Nephron (organoid): Measurements from ENCODE around the gene KCNJ14.
A peak's percentile ranks its signal among the peaks of the same experiment; 100 is the strongest.

ENCODE experiments used
- H3K27ac Mint-ChIP-seq, 3 experiments: 2 replicates each; pipeline ENCODE4 v1.8.0; 2020; ENCODE audit warnings: mixed read lengths in 3 of 3, mild to moderate bottlenecking in 2 of 3, moderate library complexity in 1 of 3
- H3K27me3 Mint-ChIP-seq: 2 replicates; pipeline ENCODE4 v1.8.0; 2021; ENCODE audit warnings: low read depth, mild to moderate bottlenecking, moderate library complexity, mixed read lengths
- H3K36me3 Mint-ChIP-seq: 2 replicates; pipeline ENCODE4 v1.8.0; 2020; ENCODE audit warnings: low read depth, mixed read lengths
- H3K4me1 Mint-ChIP-seq: 2 replicates; pipeline ENCODE4 v1.8.0; 2020; ENCODE audit warnings: mixed read lengths
- H3K4me3 Mint-ChIP-seq, 3 experiments: 2 replicates each; pipeline ENCODE4 v1.8.0; 2020; ENCODE audit warnings: mild to moderate bottlenecking in 3 of 3, mixed read lengths in 3 of 3, moderate library complexity in 2 of 3
- H3K9me3 Mint-ChIP-seq: 2 replicates; pipeline ENCODE4 v1.8.0; 2020; ENCODE audit warnings: mixed read lengths
- TF ChIP-seq, protein P1 (sequence below), 3 experiments: fragments of 200-600 bp; sonication (generic); IDR thresholded peaks; one replicate each; pipeline ENCODE4 v1.5.0; 2021; ENCODE audit warnings: antibody characterized with exemption in 3 of 3; ENCODE audit not compliant: unreplicated experiment in 3 of 3

KCNJ14 gene

DNA sequence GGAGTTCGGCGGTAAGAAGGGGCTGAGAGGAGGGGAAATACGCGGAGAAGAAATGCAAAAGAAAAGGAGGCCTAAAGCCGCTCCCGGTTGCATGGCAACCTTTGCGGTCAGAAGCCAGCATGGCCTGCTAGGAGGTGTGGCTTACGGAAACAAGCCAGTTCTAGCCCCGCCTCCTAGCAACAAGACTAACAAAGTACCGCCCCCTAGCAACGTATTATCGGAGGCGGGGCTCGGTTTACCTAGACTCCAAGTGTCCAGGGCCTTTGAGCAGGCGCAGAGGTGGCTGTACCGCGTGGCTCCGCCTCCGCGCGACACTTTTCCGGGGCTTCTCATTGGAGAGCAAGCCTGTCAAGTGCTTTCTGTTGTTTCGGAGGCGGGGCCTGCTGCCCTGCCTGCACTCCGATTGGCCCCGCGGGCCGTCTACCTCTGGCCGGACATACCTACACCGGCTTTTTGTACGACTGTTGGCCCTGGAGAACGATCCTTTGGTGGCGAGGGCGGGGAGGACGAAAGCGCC is 13.5 kb downstream of the KCNJ14 start:
- H3K4me1 Mint-ChIP-seq, result peaks cover 12% of the 10 kb centered on the region
- peaks cover 40% of the 10 kb centered on the region for H3K36me3 Mint-ChIP-seq

DNA sequence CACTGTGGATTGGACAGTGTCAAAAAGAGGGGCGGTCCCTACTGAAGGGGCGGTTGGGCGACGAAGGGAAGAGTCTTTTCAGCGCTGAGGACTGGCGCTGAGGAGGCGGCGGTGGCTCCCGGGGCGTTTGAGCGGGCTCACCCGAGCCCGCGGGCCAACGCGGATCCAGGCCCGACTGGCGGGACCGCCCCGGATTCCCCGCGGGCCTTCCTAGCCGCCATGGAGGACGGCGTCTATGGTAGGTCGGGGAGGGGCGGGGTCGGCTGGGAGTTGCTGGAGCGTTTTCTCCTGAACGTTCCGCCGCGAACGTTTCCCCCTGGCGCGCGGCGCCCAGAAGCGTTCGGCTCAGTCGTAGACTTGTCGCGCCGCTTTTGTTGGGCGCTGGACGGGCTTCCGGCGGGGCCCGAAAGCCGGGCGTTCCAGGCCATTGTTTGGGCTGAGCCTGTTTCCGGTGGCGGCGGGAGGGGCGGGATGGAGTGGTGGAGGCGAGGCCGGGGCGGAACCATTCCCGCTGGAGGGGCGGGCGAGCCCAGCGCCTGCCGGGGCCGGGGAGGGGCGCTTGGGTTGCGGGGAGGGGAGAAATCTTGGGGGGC is 14.0 kb downstream of the KCNJ14 start, which contains the start of gene CYTH2:
TSS of gene CYTH2 (plus strand) at position 81 of the 593 bp plus-strand sequence. CDS start at position 220, 139 bp downstream.
- H3K27me3 Mint-ChIP-seq, result no peaks in the 10 kb centered on the region
- H3K9me3 Mint-ChIP-seq, result no peaks in the 10 kb centered on the region
- peaks cover 12% of the 10 kb centered on the region for H3K4me1 Mint-ChIP-seq
- peak within 1 kb of the TSS; percentile 91 to 94 (median 93) for H3K4me3 Mint-ChIP-seq
- TF ChIP-seq, protein P1, sequence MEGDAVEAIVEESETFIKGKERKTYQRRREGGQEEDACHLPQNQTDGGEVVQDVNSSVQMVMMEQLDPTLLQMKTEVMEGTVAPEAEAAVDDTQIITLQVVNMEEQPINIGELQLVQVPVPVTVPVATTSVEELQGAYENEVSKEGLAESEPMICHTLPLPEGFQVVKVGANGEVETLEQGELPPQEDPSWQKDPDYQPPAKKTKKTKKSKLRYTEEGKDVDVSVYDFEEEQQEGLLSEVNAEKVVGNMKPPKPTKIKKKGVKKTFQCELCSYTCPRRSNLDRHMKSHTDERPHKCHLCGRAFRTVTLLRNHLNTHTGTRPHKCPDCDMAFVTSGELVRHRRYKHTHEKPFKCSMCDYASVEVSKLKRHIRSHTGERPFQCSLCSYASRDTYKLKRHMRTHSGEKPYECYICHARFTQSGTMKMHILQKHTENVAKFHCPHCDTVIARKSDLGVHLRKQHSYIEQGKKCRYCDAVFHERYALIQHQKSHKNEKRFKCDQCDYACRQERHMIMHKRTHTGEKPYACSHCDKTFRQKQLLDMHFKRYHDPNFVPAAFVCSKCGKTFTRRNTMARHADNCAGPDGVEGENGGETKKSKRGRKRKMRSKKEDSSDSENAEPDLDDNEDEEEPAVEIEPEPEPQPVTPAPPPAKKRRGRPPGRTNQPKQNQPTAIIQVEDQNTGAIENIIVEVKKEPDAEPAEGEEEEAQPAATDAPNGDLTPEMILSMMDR (IDR thresholded peaks at IDR 0.05; ENCODE audit: unreplicated experiment in 3 of 3), result no peak
- peaks cover 43% of the 10 kb centered on the region for H3K36me3 Mint-ChIP-seq
- peak within 1 kb of the TSS; percentile 90 to 99 (median 96) for H3K27ac Mint-ChIP-seq

More for the DNA sequence above, 13.5 kb downstream of the KCNJ14 start:
- H3K4me3 Mint-ChIP-seq, result peak overlapping the region; percentile 91 to 94 (median 93)
- peak overlapping the region; percentile 90 to 99 (median 96) for H3K27ac Mint-ChIP-seq
- no peaks in the 10 kb centered on the region for H3K27me3 Mint-ChIP-seq
- TF ChIP-seq, protein P1 (IDR thresholded peaks at IDR 0.05; ENCODE audit: unreplicated experiment in 3 of 3), result no peak
- H3K9me3 Mint-ChIP-seq, result no peaks in the 10 kb centered on the region

DNA sequence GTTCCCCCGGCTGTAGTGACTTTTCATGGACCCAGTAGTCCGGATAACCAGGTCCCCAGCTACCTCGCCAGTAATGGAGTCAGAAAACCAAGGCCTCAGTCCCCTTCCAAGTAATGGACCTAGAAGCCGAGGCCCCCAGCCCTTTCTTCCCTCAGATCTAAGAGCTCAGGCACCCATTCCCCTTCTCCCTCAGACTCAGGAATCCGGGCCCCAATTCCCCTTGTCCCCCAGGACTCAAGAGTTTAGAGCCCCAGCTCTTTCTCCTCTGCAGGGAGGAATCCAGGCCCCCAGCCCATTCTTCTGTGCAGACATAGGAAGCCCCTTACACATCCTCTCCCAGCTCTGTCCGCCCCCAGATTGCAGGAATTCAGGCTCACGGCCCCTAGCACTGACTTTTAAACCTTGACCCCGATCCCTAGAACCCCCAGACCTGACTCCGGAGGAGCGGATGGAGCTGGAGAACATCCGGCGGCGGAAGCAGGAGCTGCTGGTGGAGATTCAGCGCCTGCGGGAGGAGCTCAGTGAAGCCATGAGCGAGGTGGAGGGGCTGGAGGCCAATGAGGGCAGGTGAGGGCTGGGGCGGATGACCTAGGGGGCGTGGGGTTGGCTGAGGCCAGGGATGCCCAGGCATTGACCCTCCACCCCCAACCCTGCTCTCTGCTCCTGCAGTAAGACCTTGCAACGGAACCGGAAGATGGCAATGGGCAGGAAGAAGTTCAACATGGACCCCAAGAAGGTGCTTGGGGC is 14.7 kb downstream of the KCNJ14 start:
- peaks cover 12% of the 10 kb centered on the region for H3K4me1 Mint-ChIP-seq
- no peaks in the 10 kb centered on the region for H3K27me3 Mint-ChIP-seq
- H3K4me3 Mint-ChIP-seq, result peak overlapping the region; percentile 91 to 94 (median 93)
- H3K36me3 Mint-ChIP-seq, result peaks cover 48% of the 10 kb centered on the region
- H3K9me3 Mint-ChIP-seq, result no peaks in the 10 kb centered on the region
- TF ChIP-seq, protein P1 (IDR thresholded peaks at IDR 0.05; ENCODE audit: unreplicated experiment in 3 of 3), result no peak
- peak overlapping the region; percentile 59 to 99 (median 90) for H3K27ac Mint-ChIP-seq

DNA sequence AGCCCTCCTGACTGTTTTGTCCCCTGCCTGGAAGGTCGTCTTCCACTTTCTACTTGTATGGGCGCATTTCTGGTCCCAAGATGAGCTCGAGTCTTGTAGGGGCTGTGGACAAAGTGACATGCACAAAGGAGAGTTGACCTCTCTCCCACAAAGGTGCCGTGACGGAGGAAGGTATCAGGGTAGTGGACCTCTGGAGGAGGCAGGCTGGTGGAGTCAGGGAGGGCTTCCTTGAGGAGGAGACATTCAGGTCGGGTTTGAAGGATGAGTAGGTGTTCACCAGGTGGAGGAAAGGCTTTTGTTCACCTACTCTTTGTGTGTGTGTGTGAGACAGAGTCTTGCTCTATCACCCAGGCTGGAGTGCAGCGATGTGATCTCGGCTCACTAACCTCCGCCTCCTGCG is 15.5 kb downstream of the KCNJ14 start:
- H3K36me3 Mint-ChIP-seq, result peaks cover 55% of the 10 kb centered on the region
- TF ChIP-seq, protein P1 (IDR thresholded peaks at IDR 0.05; ENCODE audit: unreplicated experiment in 3 of 3), result no peak
- peaks cover 12% of the 10 kb centered on the region for H3K4me1 Mint-ChIP-seq
- no peaks in the 10 kb centered on the region for H3K9me3 Mint-ChIP-seq
- H3K4me3 Mint-ChIP-seq, result peak overlapping the region; percentile 82 to 94 (median 93)
- no peaks in the 10 kb centered on the region for H3K27me3 Mint-ChIP-seq
- H3K27ac Mint-ChIP-seq, result peak overlapping the region in 1 of 3 experiments; percentile 53

DNA sequence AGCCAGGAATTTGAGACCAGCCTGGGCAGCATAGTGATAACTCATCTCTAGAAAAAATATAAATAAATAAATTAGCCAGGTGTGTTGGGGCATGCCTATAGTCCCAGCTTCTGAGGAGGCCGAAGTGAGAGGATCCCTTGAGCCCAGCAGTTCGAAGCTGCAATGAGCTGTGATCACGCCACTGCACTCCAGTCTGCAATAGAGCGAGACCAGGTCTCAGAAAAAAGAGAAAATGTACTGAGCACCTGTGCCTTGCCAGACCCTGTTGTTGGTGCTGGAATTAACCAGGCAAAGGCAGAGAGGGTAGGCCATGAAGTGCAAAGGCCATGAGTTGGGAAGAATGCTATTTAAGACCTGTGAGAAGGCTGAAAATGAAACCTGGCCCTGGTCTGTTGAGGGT is 16.5 kb downstream of the KCNJ14 start:
- Mint-ChIP-seq H3K27ac (no peak overlapping the region), H3K27me3 (no peaks in the 10 kb centered on the region), H3K4me3 (peak overlapping the region in 1 of 3 experiments; percentile 93), H3K36me3 (peaks cover 62% of the 10 kb centered on the region), H3K9me3 (no peaks in the 10 kb centered on the region), H3K4me1 (peaks cover 12% of the 10 kb centered on the region)
- TF ChIP-seq, protein P1 (IDR thresholded peaks at IDR 0.05; ENCODE audit: unreplicated experiment in 3 of 3), result no peak
